Measurements from ENCODE around the gene NUP62CL.
A peak's percentile ranks its signal among the peaks of the same experiment; 100 is the strongest.
"Not testable (repeated sequence)": the region's sequence is repeated elsewhere in the genome, so short reads cannot be mapped to it uniquely, and the experiment has no call there.

The NUP62CL gene, protein sequence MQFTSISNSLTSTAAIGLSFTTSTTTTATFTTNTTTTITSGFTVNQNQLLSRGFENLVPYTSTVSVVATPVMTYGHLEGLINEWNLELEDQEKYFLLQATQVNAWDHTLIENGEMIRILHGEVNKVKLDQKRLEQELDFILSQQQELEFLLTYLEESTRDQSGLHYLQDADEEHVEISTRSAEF

DNA sequence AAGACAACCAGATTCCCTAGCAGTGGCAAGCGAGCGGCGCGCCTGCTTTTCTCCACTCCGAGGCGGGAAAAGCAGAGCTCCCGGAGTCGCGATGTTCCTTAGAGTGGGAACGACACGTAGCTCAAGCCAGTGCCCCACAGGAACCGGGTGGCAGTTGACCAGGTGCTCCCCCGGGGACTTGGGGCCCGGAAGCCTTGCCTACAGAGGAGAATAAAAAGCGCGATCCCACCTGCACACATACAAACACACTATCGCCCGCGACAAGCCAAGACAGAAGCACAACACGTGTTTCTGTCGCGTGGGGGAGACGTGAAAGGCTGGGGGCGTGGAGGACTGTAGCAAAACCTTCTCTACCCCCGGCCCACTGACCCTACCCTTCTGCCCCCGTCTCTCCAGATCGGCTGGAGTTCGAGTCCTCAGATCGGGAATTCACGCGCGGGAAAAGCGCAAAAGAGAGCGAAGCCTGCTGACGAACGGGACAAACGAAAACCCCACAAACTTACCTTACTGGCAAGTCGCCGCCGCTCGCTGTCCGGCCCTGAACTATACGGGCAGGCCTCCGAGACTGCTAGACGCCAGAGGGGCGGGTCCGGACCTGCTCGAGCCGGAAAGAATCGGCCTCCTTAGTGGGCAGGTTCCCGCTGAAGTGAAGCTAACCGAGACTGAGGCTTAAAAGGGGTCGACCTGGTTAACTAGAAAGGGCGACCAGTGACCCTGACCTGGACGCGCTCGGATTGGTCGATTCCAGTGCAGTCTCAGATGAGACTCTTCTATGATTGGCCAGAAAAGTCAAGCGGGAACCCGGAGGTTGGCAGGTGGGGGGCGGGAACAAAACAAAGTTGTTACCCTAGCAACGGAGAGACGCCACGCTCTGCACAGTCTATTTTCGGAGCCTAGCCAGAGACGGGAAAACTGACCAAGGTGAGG lies at the start of gene NUP62CL, which contains the start of gene DNAAF6:
Gene NUP62CL, minus strand, starts transcription at position 664 of the 927 bp plus-strand sequence. CDS start 31,287 bp downstream, outside the sequence.
Gene DNAAF6, plus strand, starts transcription at position 842 of the 927 bp plus-strand sequence. CDS start 6,265 bp downstream, outside the sequence.
- DNase-seq (ENCODE audit: low read depth in 3 of 3), result peak; percentile 37 to 46 (median 45)

- no peak for DNase-seq (ENCODE audit: low read depth in 3 of 3)
These were observed 22.2 kb upstream of the NUP62CL start for GRCh38 chrX:107228486-107228819.

- no peak for DNase-seq (ENCODE audit: low read depth in 3 of 3)
These were observed 21.7 kb upstream of the NUP62CL start for GRCh38 chrX:107227780-107228485.

DNA sequence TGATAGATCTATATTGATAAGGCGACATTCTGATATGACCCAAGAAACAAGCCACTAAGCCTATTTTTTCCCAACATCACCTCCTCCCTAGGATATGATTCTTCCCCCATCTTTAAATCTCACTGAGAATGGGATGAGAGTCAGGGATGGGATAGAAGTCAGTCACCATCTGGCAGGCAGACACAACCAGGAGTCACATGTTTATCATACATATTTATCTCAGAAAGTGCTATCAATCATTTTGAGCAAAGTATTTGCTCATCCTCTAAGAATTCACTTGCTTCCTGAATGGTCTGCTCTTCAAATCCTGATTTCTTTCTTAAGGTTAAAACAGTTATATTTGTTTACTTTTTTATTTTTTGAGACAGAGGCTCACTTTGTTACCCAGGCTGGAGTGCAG lies 20.5 kb upstream of the NUP62CL start:
- no peak for DNase-seq (ENCODE audit: low read depth in 3 of 3)

- DNase-seq (ENCODE audit: low read depth in 3 of 3), result no peak
These were observed 7.2 kb upstream of the NUP62CL start for GRCh38 chrX:107213477-107213876.

GRCh38 chrX:107207943-107208342 lies 1.7 kb upstream of the NUP62CL start:
- DNase-seq (ENCODE audit: low read depth in 3 of 3), result no peak

DNA sequence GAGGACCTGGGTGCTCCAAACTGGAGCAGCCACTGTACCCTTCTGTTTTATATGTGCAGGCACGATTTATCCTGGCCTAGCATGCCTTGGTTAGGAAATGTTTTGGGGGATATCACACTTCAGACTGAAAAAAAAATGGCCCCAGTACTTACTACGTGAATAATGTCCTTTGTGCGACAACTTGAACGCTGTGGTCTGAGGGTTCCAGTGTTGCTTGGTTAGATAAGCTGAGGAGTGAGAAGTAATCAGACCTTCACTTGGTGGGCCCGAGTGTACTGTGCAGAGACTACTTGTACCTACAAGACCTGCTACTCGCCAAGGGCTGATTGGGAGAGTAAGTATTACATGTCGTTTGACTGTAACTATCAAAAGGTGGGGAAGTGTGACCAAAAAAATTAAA lies 856 bp upstream of the NUP62CL start:
- no peak for DNase-seq (ENCODE audit: low read depth in 3 of 3)

DNA sequence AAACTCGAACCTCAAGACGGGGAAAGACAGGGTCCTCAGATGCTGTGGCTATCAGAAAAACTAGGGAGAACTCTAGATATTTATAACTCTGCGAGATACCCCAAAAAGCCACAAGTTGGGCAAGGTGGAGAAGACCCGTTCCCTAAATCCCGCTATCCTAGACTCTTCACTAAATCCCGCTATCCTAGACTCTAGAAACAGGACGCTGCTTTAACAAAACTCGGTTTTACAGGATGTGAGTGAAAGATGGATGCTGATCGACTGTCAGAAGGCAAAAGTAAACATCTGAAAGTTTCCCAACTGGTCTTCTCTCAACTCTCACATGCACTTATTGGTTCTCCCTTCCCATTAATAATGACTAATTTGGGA lies 448 bp upstream of the NUP62CL start:
- DNase-seq (ENCODE audit: low read depth in 3 of 3), result no peak

- no peak for DNase-seq (ENCODE audit: low read depth in 3 of 3)
These were observed 2.1 kb downstream of the NUP62CL start for GRCh38 chrX:107204068-107204605.

DNA sequence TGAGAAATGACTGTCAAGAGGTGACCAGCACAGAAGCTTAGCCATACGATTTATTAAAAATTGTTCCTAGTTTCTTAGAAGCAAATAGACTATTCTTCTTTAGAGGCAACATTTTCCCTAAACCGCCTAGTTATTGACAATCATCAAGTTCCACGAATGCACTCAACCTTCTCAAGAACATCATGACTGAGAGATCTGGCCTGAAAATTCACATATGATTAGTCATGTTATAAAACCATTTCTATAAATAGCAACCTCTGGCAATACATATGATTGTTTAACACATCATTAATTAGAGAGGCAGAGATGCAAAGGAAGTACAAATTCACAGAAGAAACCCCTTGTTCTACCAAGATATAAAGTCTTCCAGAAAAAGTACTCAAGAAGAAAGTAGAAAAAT lies 6.7 kb downstream of the NUP62CL start:
- no peak for DNase-seq (ENCODE audit: low read depth in 3 of 3)

GRCh38 chrX:107198074-107198473 lies 8.2 kb downstream of the NUP62CL start:
- not testable (repeated sequence) for DNase-seq (ENCODE audit: low read depth in 3 of 3)

- no peak for DNase-seq (ENCODE audit: low read depth in 3 of 3)
These were observed 8.9 kb downstream of the NUP62CL start for GRCh38 chrX:107197319-107197718.

- DNase-seq (ENCODE audit: low read depth in 3 of 3), result no peak
These were observed 34.7 kb downstream of the NUP62CL start for GRCh38 chrX:107171369-107172102.

DNA sequence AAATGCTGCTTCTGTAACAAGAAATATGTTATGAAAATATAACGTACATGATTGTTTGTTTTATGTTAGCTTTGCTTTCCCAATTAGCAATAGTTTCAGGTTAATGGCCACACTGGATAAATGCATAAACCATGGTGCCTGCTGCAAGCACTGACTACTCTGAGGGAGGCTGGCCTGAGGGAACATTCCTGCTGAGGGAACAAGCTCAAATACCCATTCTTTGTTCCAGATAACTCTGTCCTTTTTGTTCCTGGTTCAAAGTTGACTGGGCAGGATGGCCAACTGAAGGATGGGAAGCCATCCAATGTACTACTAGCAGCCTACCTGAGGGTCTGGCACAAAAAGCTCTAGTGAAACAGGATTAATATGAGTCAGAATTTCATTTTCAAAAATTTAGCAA lies 37.5 kb downstream of the NUP62CL start:
- no peak for DNase-seq (ENCODE audit: low read depth in 3 of 3)

DNA sequence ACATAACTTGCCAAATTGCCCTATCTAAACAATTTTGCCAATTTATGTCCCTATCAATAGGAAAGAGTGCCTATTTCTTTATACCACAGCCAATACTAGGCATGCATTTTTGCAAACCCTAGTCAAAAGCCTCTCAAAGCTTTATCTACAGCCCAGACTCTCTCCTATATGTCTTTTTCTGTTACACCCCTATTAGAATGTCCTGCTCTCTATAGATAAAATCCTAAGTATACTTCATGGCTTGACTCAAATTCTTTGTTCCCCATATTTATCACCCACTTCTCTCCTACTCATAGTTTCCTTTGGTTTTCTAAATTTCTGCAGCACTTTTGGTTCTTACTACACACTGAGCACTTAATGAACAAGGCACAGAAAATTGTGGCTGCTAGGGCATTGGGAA lies 38.0 kb downstream of the NUP62CL start:
- DNase-seq (ENCODE audit: low read depth in 3 of 3), result no peak

DNA sequence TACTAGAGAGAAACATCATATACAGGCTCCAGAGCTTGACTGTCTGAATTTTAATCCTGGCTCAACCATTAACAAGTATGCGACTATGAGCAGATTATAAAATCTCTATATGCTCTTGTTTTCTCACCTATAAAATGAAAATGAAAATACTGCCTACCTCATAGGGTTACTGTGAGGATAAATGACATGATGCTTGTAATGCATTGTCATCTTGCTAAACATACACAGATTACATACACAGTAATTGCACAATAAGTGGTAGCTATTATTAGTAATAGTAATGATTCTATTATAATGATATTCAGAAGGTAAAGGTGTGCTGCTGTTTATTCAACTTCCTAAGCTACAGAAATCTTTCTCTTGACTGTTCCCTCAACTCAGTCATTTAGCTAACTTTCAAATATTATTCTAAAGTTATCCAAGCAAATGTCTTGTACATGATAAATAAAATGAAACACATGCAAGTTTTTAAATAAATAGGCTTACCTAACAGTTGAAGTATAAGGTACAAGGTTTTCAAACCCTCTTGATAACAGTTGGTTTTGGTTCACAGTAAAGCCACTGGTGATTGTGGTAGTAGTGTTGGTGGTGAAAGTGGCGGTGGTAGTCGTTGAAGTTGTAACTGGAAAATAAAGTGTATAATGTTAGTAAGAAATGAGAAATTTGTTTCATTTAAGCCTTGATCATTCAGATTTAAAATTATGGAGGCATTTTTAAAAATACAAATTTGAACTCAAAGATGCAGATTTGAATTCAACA lies 38.9 kb downstream of the NUP62CL start:
- no peak for DNase-seq (ENCODE audit: low read depth in 3 of 3)

DNA sequence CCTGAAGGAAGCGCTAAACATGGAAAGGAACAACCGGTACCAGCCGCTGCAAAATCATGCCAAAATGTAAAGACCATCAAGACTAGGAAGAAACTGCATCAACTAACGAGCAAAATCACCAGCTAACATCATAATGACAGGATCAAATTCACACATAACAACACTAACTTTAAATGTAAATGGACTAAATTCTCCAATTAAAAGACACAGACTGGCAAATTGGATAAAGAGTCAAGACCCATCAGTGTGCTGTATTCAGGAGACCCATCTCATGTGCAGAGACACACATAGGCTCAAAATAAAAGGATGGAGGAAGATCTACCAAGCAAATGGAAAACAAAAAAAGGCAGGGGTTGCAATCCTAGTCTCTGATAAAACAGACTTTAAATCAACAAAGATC lies 48.6 kb downstream of the NUP62CL start:
- not testable (repeated sequence) for DNase-seq (ENCODE audit: low read depth in 3 of 3)

DNA sequence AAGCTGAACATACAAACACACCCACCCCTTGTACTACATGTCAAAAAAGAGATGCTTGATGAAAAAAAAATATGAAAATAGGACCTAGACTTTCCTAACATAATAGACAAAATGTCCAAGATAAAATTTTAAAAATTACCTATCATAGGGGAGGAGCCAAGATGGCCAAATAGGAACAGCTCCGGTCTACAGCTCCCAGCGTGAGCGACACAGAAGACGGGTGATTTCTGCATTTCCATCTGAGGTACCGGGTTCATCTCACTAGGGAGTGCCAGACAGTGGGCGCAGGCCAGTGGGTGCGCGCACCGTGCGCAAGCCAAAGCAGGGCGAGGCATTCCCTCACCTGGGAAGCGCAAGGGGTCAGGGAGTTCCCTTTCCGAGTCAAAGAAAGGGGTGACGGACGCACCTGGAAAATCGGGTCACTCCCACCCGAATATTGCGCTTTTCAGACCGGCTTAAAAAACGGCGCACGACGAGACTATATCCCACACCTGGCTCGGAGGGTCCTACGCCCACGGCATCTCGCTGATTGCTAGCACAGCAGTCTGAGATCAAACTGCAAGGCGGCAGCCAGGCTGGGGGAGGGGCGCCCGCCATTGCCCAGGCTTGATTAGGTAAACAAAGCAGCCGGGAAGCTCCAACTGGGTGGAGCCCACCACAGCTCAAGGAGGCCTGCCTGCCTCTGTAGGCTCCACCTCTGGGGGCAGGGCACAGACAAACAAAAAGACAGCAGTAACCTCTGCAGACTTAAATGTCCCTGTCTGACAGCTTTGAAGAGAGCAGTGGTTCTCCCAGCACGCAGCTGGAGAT lies 50.4 kb downstream of the NUP62CL start:
- not testable (repeated sequence) for DNase-seq (ENCODE audit: low read depth in 3 of 3)

DNA sequence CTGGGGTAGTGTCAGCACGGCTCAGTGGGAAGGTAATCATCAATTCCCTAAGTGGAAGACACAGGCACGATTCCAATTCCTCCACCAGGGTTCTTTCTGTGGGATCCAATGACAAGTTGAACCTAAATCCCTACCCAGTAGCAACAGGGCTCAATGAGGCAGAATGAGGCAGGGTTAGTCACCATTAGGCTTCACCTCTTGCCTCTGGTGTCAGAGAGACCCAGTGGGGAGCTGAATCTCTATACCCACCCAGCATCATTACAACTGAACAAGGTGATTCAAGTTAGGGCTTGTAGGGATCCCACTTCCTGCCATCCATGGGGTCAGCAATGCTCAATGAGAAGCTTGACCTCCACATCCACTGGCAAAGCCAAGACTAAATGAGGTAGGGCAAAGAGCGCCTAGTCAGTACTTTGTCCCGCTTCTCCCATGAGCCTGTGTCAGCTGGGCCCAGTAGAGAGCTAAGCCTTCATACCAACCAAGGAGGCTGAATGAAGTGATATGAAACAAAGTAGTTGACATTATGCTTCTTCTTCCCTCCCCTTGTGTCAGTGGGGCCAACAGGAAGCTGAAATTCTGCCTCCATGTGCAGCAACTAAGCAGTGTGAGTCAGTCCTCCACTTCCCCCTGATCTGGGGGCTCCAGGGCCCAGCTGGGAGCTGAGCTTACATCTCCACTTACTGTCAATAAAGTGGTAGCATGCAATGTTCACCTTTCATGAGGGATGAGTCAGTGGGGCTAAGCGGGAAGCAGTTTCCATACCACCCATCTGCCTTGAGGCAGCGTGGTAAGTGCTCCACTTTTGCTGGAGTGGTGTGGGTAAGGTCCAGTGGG lies 51.2 kb downstream of the NUP62CL start:
- DNase-seq (ENCODE audit: low read depth in 3 of 3), result no peak
